Measurements from ENCODE around the gene VPS51.

- no peak for TF ChIP-seq YY1 (IDR thresholded peaks at IDR 0.05; ENCODE audit: insufficient read depth, insufficient read length)
- no peak for TF ChIP-seq ZNF274 (IDR thresholded peaks at IDR 0.05; ENCODE audit: low read depth, low read length)
Measured at GRCh38 chr11:65124480-65125196, 28.6 kb downstream of the VPS51 start.

Measured in NT2/D1 (cell line).